Activated naive CD8-positive, alpha-beta T cell (primary cell): ENCODE measurements around the gene PSMB9.
A peak's percentile ranks its signal among the peaks of the same experiment; 100 is the strongest.

ENCODE experiments used
- H3K27ac Mint-ChIP-seq: one replicate; pipeline ENCODE4 v1.8.0; 2021; ENCODE audit warnings: mixed read lengths
- H3K27me3 Mint-ChIP-seq: one replicate; pipeline ENCODE4 v1.8.0; 2021; ENCODE audit warnings: mixed read lengths
- H3K36me3 Mint-ChIP-seq: one replicate; pipeline ENCODE4 v1.8.0; 2021; ENCODE audit warnings: mixed read lengths
- H3K4me1 Mint-ChIP-seq: one replicate; pipeline ENCODE4 v1.8.0; 2021; ENCODE audit warnings: low read depth, mixed read lengths
- H3K4me3 Mint-ChIP-seq: one replicate; pipeline ENCODE4 v1.8.0; 2021; ENCODE audit warnings: mild to moderate bottlenecking, mixed read lengths
- H3K9me3 Mint-ChIP-seq: one replicate; pipeline ENCODE4 v1.8.0; 2021; ENCODE audit warnings: low read depth, mixed read lengths

The PSMB9 gene

DNA sequence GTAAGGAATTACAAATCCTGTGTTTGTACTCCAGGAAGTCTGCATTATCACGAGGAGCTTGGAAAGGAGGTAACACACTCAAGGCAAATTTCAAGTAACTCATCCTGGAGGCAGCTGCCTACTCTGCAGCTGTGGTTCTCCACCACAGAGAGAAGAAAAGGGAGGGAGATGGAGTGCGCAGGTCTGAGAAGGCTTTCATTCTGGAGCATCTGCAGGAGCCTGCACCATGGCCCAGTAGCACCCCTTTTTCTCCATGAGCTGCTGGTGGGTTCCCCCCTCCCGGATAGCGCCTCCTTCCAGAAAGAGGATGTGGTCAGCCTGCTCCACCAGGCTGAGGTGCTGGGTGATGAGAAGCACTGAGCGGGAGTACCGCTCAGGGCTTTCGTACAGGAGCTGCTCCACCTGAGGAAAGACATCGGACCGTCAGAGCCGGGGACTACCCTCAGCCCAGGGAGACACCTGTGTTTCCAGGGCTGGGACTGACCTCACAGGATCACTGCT is 8.6 kb upstream of the PSMB9 start:
- peaks cover 81% of the 10 kb centered on the region for H3K4me1 Mint-ChIP-seq
- peak overlapping the region; percentile 99 for H3K4me3 Mint-ChIP-seq
- no peaks in the 10 kb centered on the region for H3K9me3 Mint-ChIP-seq
- H3K27ac Mint-ChIP-seq = peak overlapping the region; percentile 100
- H3K36me3 Mint-ChIP-seq = peaks cover 64% of the 10 kb centered on the region
- H3K27me3 Mint-ChIP-seq = no peaks in the 10 kb centered on the region

DNA sequence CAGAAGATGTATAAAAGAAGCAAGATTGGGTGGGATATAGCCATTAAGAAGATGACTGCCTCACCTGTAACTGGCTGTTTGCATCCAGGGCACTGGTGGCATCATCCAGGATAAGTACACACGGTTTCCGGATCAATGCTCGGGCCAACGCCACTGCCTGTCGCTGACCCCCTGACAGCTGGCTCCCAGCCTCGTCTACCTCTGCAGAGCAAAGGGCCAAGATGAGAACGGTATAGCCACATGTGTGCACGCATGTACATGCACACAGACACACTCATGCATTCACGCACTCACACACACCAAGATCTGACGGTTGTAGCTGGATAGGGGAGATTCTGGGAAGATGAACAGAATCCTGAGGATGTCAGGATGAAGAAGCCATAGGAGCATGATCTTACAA is 7.0 kb upstream of the PSMB9 start:
- Mint-ChIP-seq H3K36me3 (peaks cover 68% of the 10 kb centered on the region), H3K4me3 (peak overlapping the region; percentile 99), H3K9me3 (no peaks in the 10 kb centered on the region), H3K27ac (peak overlapping the region; percentile 100), H3K4me1 (peaks cover 80% of the 10 kb centered on the region), H3K27me3 (no peaks in the 10 kb centered on the region)

DNA sequence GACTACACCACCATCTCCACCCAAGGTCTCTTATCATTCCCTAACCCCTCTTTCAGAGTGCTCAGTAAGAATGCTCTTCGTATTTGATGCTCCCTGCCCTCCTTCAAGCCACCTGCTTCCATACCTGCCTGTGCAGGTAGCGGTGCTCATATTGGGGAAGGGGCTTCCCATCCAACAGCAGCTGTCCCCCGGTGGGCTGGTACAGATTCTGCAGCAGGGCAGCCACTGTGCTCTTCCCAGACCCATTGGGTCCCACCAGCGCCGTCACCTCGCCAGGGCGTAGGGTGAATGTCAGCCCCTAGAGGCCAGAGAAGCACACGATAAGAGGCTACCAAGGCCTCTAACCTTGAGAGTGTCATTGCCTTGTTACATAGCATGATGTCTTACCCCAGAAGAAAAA is 6.2 kb upstream of the PSMB9 start:
- H3K36me3 Mint-ChIP-seq = peaks cover 70% of the 10 kb centered on the region
- peak overlapping the region; percentile 100 for H3K27ac Mint-ChIP-seq
- H3K4me3 Mint-ChIP-seq = peak overlapping the region; percentile 99
- no peaks in the 10 kb centered on the region for H3K27me3 Mint-ChIP-seq
- peaks cover 75% of the 10 kb centered on the region for H3K4me1 Mint-ChIP-seq
- H3K9me3 Mint-ChIP-seq = no peaks in the 10 kb centered on the region

DNA sequence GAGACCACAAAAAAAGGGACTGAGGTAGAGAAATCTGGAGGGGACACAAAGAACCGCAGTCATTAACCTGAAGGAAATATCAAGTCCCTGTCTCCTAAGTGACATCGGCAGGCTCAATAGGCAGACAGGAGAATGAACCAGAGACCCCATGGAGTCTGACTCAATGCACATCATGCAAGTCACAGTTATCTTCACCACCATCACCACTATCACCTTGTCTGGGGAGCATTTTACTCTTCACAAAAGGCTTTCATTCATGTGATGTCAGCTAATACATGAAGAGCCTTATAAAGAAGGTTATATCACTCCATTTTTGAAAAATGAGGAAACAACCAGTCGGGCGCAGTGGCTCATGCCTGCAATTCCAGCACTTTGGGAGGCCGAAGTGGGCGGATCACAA is 4.9 kb upstream of the PSMB9 start:
- Mint-ChIP-seq H3K36me3 (peaks cover 62% of the 10 kb centered on the region), H3K27me3 (no peaks in the 10 kb centered on the region), H3K4me1 (peaks cover 72% of the 10 kb centered on the region), H3K27ac (peak overlapping the region; percentile 100), H3K4me3 (peak overlapping the region; percentile 99), H3K9me3 (no peaks in the 10 kb centered on the region)

DNA sequence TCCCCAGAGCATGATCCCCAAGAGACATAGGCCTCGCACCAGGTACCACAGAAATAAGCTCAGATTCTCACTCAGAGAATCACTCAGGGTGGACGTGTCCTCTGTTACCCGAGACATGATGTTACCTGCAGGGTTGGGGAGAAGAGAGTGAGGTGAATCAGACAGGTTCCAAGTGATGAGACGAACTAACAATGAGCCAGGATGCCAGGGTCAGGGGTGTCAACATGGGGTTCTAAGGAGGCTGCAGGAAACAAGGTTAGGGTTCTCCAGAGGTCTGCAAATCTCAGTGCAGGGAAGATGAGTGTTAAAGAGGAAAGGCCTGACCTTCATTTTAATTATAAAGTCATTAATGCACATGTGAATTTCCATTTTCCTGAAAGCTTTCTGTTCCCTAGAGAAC is 3.0 kb upstream of the PSMB9 start:
- Mint-ChIP-seq H3K4me3 (peak overlapping the region; percentile 96), H3K36me3 (peaks cover 60% of the 10 kb centered on the region), H3K27ac (peak overlapping the region; percentile 98), H3K9me3 (no peaks in the 10 kb centered on the region), H3K4me1 (peaks cover 70% of the 10 kb centered on the region), H3K27me3 (no peaks in the 10 kb centered on the region)

DNA sequence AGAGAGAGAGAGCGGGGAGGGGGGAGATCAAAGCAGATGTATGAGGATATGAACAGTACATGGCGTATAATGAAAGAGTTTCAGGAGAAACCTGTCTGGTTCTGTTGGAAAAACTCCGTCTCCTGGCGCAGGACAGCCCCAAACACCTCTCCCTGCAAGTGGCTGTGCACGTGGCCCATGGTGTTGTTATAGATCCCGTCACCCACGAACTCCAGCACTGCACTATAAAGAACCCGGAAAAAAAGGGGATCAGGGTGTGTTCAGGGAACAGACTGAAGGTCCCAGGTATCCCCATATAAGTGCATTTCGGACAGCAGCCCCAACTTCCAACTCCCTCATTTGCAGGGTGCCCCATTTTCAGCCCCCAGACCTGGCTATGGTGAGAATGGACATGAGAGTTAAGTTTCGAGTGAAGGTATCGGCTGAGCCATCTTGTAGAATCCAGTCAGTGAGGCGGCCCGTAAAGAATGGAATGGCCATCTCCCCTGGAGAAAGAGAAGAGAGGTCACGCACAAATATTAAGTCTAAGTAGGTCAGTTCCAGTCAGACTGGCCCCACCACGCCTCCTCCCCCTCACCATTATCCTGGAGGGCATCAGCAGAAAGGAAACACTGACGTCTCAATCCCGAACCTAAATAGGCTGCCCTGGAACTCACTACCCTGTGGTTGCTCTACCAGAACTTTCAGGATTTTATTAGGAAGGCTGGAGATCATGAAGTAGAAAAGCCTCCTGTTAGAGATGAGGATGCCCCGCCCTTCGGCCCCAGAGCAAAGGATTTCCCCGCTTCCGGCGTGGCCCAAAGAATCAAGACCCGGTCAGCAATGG is 1.8 kb upstream of the PSMB9 start:
- H3K4me3 Mint-ChIP-seq = peak overlapping the region; percentile 96
- H3K27me3 Mint-ChIP-seq = no peaks in the 10 kb centered on the region
- H3K4me1 Mint-ChIP-seq = peaks cover 68% of the 10 kb centered on the region
- H3K27ac Mint-ChIP-seq = peak overlapping the region; percentile 98
- H3K36me3 Mint-ChIP-seq = peaks cover 60% of the 10 kb centered on the region
- no peaks in the 10 kb centered on the region for H3K9me3 Mint-ChIP-seq

DNA sequence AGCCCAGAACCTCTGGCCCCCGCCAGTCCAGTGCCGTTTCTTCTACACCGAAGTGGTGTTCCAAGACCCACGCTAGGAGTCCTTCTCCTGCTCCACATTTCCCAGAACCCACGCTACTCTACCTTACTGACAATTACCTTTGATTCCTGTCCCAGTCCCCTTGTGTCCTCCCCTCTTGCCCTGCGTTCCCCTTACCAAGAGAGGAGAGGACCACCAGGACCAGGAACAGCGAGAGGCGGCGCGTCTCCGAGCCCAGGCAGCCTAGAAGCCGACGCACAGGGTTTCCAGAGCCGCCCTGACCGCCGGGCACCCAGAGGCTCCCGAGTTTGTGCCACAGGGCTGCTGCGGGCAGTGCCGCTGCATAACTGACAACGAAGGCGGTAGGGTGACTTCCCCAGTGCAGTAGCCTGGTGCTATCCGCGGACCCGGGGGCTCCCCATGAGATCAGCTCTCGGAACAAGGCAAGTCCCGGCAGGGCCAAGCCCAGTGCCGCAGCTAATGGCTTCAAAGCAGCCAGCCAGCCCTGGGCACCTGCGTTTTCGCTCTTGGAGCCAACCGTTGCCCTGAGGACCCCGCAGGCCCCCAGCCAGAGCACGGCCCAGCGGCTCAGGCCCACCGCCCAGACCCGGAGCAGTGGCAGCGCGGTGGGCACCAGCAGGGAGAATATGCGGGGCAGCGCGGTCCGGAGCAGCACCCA is 1.0 kb upstream of the PSMB9 start:
- Mint-ChIP-seq H3K27ac (peak overlapping the region; percentile 98), H3K4me3 (peak overlapping the region; percentile 96), H3K36me3 (peaks cover 60% of the 10 kb centered on the region), H3K27me3 (no peaks in the 10 kb centered on the region), H3K4me1 (peaks cover 68% of the 10 kb centered on the region), H3K9me3 (no peaks in the 10 kb centered on the region)

DNA sequence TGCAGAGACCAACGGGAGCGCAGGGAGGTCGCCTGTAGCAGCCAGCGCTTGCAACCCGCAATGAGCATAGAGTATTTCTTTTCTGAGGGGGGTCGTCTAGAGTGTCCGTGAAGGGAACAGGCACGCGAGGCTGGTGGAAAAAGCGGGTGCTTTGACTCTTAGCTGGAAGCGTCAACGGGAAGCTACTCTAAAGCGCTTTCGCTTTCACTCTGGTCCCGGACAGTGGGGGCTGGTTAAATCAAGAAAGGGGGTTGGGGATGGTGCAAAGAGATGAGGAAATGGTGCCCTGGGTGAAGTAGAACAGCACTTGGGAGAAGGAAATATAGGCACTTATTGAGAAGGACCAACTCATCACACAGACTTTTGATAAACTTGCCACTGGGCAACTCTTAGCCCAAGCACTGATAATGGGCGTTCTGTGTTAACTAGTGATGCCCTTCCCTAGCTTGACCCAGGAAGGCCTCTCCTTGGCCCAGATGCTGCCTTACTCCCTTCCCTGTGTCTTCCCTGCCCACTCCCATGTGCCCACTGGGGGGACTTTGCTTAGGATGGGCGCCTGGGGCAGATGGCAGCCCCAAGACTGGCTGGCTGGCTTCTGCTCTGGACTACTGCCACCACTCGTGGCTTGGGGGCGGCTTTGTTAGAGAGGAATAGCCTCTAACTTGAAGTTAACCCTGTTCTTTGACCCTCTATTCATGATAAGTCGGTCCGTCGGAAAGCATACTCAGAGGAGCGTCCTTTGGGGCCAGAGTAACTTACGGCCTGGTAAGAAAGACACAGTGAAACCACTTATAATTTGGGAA is 585 bp downstream of the PSMB9 start:
- Mint-ChIP-seq H3K9me3 (no peaks in the 10 kb centered on the region), H3K4me3 (peak overlapping the region; percentile 96), H3K27me3 (no peaks in the 10 kb centered on the region), H3K4me1 (peaks cover 67% of the 10 kb centered on the region), H3K27ac (peak overlapping the region; percentile 99), H3K36me3 (peaks cover 50% of the 10 kb centered on the region)

DNA sequence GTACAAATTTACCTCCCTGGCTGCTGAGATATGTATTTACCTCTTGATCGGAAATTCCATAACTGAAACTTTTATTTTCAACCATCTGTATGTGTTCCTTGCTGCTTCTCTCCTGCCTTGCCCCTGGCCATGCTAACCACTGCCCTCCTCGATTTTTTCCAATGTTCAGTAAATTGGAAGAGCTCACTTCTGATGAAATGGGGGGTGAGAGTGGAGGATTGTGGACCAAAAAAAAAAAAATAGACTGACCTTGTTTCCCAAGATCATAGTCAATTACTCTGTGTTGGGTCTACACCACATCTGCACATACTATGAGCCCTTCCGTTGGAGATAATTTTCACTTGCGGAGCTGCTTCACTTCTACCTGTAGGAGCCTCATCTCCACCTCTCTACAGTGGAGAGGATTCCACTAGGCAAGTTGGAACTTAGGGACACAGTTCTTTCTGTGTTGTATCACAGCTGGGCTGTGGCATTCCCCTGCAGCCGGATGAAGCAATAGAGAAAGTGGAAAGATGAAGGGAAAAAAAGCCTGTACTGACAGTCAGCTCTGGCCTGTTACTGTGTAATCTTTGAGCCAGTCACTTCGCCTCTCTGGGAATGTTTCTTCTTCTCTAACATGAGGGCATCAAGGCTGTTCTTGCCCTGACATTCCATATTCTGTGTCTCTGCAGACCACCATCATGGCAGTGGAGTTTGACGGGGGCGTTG is 1.6 kb downstream of the PSMB9 start:
- H3K4me3 Mint-ChIP-seq = peak overlapping the region; percentile 96

DNA sequence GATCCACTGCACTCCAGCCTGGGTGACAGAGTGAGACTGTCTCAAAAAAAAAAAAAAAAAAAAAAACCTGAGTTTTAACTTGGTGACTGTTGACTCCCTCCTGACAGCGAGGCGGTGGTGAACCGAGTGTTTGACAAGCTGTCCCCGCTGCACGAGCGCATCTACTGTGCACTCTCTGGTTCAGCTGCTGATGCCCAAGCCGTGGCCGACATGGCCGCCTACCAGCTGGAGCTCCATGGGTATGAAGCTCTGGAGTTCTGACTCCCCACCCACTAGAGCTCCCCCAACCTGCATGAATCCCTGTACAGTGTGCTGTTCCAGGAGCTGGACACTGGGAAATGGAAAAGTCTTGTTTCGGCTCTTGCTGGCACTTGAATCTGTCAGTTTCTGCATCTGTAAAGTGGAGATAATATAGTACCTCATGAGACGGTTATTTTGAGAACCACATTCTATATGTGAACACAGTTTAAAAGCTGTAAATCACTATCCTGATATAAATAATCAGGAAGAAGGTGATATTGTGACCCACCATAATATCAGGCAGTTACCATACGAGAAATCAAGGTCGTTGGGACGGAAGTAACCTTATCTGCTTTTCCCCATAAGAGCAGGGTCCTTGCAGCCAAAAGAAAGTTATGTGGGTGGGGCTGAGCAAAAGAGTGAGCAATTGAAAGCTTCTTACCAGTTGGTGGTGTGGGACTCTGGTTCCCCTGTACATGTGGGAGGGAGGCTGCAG is 3.3 kb downstream of the PSMB9 start:
- Mint-ChIP-seq H3K27me3 (no peaks in the 10 kb centered on the region), H3K4me1 (peaks cover 55% of the 10 kb centered on the region), H3K27ac (peak overlapping the region; percentile 91), H3K9me3 (no peaks in the 10 kb centered on the region), H3K36me3 (peaks cover 32% of the 10 kb centered on the region), H3K4me3 (peak overlapping the region; percentile 77)

More for the DNA sequence above, 1.6 kb downstream of the PSMB9 start:
- peaks cover 61% of the 10 kb centered on the region for H3K4me1 Mint-ChIP-seq
- no peaks in the 10 kb centered on the region for H3K9me3 Mint-ChIP-seq
- no peaks in the 10 kb centered on the region for H3K27me3 Mint-ChIP-seq
- peak overlapping the region; percentile 99 for H3K27ac Mint-ChIP-seq
- peaks cover 46% of the 10 kb centered on the region for H3K36me3 Mint-ChIP-seq

DNA sequence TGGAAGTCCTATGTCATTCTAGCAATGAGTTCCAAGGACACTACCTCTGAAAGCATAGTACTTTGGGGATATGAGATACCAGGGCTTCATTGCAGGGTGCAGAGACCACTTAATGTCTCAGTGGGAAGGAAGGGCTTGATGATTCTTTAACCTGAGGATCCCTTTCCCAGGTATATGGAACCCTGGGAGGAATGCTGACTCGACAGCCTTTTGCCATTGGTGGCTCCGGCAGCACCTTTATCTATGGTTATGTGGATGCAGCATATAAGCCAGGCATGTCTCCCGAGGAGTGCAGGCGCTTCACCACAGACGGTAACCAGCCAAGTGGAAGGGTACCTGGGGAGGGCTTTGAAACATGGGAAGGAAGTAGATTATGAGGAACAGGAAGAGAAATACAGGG is 4.2 kb downstream of the PSMB9 start:
- Mint-ChIP-seq H3K36me3 (peaks cover 29% of the 10 kb centered on the region), H3K9me3 (no peaks in the 10 kb centered on the region), H3K4me3 (peak overlapping the region; percentile 77), H3K27me3 (no peaks in the 10 kb centered on the region), H3K4me1 (peaks cover 55% of the 10 kb centered on the region), H3K27ac (peak overlapping the region; percentile 91)

DNA sequence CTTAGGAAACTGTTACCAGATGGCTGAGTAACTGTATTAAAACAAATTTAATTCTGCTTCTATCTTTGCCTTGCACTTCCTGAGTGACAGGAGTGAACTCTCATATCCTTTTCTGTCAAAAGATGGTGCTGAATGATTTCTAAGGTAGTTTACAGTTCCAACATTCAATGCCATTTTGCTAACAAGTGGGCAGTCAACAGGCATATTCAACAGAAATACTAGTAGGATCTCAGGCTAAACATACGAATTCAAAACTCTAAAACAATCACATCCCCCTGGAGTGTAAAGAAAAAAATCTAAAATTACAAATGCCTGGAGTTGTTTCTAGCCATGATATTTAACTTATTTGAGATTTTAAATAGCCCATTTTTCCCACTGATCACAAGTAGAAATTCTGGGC is 6.7 kb downstream of the PSMB9 start:
- Mint-ChIP-seq H3K4me3 (peak overlapping the region; percentile 4), H3K36me3 (peaks cover 24% of the 10 kb centered on the region), H3K27me3 (no peaks in the 10 kb centered on the region), H3K4me1 (peaks cover 54% of the 10 kb centered on the region), H3K9me3 (no peaks in the 10 kb centered on the region), H3K27ac (peak overlapping the region; percentile 91)

DNA sequence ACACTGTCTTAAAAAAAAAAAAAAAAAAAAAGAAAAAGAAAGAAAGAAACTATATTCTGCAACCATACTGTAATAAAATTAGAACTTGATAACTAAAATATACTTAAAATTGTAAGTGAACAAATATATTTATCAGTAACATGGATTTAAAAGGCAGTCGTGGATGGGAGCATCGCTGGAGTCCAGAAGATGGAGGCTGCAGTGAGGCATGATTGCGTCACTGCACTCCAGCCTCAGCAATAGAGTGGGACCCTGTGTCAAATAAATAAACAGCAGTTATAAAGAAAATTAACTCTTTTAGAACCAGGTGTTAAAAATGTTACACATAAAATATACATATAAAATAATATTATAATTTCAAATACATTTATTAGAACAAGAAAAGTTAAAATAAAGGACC is 8.7 kb downstream of the PSMB9 start:
- Mint-ChIP-seq H3K27me3 (no peaks in the 10 kb centered on the region), H3K9me3 (no peaks in the 10 kb centered on the region), H3K27ac (no peak overlapping the region), H3K4me3 (no peak overlapping the region), H3K36me3 (peaks cover 10% of the 10 kb centered on the region), H3K4me1 (peaks cover 55% of the 10 kb centered on the region)
